HG02571 (cell line): ENCODE data around the gene SNX19.

Source experiments
- ATAC-seq: cut with Tn5 transposase; IDR thresholded peaks from one replicate; pipeline ENCODE4 v1.9.1; 2021; ENCODE audit warnings: mild to moderate bottlenecking, moderate library complexity; ENCODE audit not compliant: unreplicated experiment

The SNX19 gene

GRCh38 chr11:130908061-130908460, 8.2 kb downstream of the SNX19 start:
- ATAC-seq: no peak

GRCh38 chr11:130907229-130907628, 9.1 kb downstream of the SNX19 start:
- ATAC-seq: no peak

- no peak for ATAC-seq
Measured at GRCh38 chr11:130906616-130907015, 9.7 kb downstream of the SNX19 start.

- no peak for ATAC-seq
Measured at GRCh38 chr11:130905512-130905911, 10.8 kb downstream of the SNX19 start.

- ATAC-seq: no peak
Measured at GRCh38 chr11:130904380-130904779, 11.9 kb downstream of the SNX19 start.

- ATAC-seq: no peak
Measured at GRCh38 chr11:130902380-130902779, 13.9 kb downstream of the SNX19 start.

- no peak for ATAC-seq
Measured at GRCh38 chr11:130899106-130899505, 17.2 kb downstream of the SNX19 start.

- no peak for ATAC-seq
Measured at GRCh38 chr11:130897262-130898182, 18.8 kb downstream of the SNX19 start.

GRCh38 chr11:130894322-130895025, 21.8 kb downstream of the SNX19 start:
- peak; percentile 81 for ATAC-seq

GRCh38 chr11:130892861-130893260, 23.4 kb downstream of the SNX19 start:
- ATAC-seq: no peak

- no peak for ATAC-seq
Measured at GRCh38 chr11:130891326-130891725, 25.0 kb downstream of the SNX19 start.

GRCh38 chr11:130890039-130890745, 26.1 kb downstream of the SNX19 start:
- ATAC-seq: no peak

- ATAC-seq: no peak
Measured at GRCh38 chr11:130888790-130889189, 27.5 kb downstream of the SNX19 start.

GRCh38 chr11:130886704-130887103, 29.6 kb downstream of the SNX19 start:
- ATAC-seq: no peak

- no peak for ATAC-seq
Measured at GRCh38 chr11:130882138-130882551, 34.1 kb downstream of the SNX19 start.

- ATAC-seq: no peak
Measured at GRCh38 chr11:130881475-130882137, 34.7 kb downstream of the SNX19 start.

- no peak for ATAC-seq
Measured at GRCh38 chr11:130879836-130880235, 36.4 kb downstream of the SNX19 start.

GRCh38 chr11:130876931-130877915, 39.1 kb downstream of the SNX19 start:
- ATAC-seq: no peak

- no peak for ATAC-seq
Measured at GRCh38 chr11:130876100-130876499, 40.2 kb downstream of the SNX19 start.
